Body of pancreas (tissue), 4 donors: ENCODE measurements around the gene MGAT3.

ENCODE experiments used
- POLR2A ChIP-seq, 3 donors: fragments of 450-650 bp; IDR thresholded peaks; one replicate each; pipeline ENCODE4 v1.6.1; 2016; ENCODE audit warnings: antibody characterized with exemption in 3 of 3, mild to moderate bottlenecking in 2 of 3
- TF ChIP-seq, protein P1 (sequence below), 7 experiments: fragments of 450-650 bp in 4 of 7; fragments of 200-600 bp in 3 of 7; sonication (generic) in 3 of 7; IDR thresholded peaks; one replicate each; pipeline ENCODE4 v1.5.1; 2016 to 2019; ENCODE audit warnings: antibody characterized with exemption in 7 of 7

DNA sequence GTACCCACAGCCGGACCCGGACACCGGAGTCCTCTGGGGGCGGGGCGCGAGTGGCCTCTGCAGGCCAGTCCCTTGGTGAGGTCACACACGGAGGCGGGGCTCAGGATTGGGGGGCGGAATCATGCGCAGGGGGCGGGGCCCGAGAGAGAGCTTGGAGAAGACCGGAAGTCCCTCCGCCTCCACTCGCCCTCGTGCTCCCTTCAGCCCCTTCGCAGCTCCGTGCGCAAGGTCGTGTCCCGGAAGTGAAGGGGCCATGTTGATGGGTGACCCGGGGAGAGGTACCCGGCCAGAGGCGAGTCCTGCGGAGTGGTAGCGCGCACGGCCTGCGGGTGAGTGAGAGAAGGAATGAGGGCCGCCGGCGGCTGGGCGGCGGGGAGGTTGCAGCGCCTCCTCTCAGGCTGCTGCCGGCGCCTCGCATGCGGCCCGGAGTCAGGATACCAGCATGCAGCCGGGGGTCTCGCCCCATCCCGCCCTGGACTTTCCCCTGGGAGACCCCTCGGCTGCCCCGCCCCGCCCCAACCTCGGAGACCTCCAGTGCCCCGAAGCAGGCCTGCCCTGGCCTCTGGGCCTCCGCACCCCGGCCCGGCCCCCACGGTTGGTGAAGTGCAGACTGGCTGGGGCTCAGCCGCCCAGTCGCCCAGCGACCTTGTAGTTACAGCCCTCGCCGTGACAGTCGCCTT lies 45.4 kb downstream of the MGAT3 start, which contains the start of gene MIEF1:
- TF ChIP-seq, protein P1, sequence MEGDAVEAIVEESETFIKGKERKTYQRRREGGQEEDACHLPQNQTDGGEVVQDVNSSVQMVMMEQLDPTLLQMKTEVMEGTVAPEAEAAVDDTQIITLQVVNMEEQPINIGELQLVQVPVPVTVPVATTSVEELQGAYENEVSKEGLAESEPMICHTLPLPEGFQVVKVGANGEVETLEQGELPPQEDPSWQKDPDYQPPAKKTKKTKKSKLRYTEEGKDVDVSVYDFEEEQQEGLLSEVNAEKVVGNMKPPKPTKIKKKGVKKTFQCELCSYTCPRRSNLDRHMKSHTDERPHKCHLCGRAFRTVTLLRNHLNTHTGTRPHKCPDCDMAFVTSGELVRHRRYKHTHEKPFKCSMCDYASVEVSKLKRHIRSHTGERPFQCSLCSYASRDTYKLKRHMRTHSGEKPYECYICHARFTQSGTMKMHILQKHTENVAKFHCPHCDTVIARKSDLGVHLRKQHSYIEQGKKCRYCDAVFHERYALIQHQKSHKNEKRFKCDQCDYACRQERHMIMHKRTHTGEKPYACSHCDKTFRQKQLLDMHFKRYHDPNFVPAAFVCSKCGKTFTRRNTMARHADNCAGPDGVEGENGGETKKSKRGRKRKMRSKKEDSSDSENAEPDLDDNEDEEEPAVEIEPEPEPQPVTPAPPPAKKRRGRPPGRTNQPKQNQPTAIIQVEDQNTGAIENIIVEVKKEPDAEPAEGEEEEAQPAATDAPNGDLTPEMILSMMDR (IDR thresholded peaks at IDR 0.05) = peak in 1 of 7 experiments; percentile 3
- peak in 2 of 3 donors; percentile 68 to 77 for TF ChIP-seq POLR2A (IDR thresholded peaks at IDR 0.05)
